ENCODE data around the gene RASA2.

GRCh38 chr3:141556034-141556433 is 69.2 kb downstream of the RASA2 start:
- TF ChIP-seq CTCF (IDR thresholded peaks at IDR 0.05 in 4 of 5, conservative IDR thresholded peaks at IDR 0.05 in 1 of 5) (no peak), POLR2A (IDR thresholded peaks at IDR 0.05) (no peak)
